GM18907 (cell line): ENCODE measurements around the gene LRMDA.
"Not testable (repeated sequence)": the region's sequence is repeated elsewhere in the genome, so short reads cannot be mapped to it uniquely, and the experiment has no call there.

Experiments used
- ATAC-seq: cut with Tn5 transposase; IDR thresholded peaks from one replicate; pipeline ENCODE4 v1.9.1; 2021; ENCODE audit warnings: mild to moderate bottlenecking, moderate library complexity; ENCODE audit not compliant: unreplicated experiment

The LRMDA gene

DNA sequence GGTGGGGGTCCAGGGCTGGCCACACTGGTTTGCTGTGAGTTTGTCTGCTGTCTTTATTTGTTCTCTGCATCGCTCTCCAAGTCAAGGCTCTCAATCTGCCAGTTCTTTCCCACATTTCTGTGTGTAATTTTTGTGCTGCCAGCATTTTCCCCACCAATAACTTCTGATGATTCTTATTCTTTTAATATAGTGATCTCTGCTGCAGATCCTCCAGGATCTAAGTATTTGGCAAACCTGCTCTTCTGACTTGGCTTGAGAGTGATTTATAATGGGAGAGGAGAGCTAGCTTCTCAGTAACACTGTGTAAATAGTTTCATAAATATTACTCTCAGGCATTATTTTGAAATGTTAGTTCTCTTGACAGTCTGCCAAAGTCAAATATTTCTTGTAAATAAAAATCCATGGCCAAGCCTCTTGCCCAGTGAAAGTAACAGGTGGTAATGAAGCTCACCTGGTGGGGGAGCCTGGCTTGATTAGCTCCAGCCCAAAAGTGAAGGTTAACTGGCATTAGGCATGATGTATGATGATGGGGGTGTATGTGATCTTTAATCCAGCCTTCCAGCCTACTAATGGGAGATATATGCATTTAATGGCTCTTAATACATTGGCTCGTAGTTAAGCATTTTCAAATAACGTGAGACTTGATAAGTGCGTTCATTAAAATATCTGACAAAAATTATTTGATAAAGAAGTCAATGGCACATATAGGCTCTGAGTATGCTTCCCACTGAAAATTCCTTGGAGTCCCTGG lies 1150.3 kb downstream of the LRMDA start:
- no peak for ATAC-seq

DNA sequence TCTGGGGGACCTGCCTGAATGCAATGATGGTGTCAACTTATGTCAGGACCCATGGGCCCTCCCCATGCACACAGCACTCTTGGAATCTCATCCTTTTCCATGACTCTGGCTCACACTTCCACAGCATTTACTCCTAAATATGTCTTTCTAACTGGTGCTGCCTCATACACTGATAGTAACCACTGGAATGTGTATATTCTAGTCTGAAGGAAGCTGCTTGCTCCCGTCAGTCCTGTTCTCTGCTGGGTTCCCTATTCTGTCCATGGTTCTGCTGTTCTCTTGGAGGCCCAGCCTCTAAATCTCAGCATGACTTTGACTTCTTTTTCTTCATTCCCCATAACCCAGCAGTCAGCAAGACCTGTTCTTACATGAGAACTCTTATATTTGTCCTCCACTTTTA lies 1151.1 kb downstream of the LRMDA start:
- no peak for ATAC-seq

DNA sequence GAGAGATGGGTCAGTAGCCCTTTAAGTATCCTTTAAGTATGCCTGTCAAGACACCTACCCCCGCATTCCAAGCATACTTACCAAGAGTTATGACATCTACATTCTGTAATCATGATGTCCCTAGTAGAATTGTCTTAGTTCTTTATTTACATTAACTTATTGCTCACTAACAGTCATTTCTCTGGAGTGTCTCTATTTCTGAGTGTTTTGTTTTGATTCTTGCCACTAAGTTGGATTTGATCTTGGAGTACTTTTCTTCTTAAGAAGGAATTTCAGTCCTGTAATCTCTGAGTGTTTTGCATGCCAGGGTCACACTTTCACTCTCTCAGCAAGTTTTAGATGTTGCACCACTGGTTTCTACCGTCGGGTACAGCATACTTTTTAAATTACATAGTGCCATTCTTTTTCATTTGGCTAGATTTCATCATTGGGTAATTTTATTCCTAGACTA lies 1152.3 kb downstream of the LRMDA start:
- ATAC-seq: no peak

DNA sequence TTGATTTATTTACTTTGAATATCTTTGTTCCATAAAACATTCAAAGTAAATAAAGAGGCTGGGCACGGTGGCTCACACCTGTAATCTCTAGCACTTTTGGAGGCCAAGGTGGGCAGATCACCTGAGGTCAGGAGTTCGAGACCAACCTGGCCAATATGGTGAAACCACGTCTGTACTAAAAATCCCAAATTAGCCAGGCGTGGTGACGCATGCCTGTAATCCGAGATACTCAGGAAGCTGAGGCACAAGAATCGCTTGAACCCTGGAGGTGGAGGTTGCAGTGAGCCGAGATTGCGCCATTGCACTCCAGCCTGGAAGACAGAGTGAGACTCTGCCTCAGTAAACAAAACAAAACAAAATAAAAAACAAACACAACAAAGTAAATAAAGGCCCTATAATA lies 1153.0 kb downstream of the LRMDA start:
- ATAC-seq: not testable (repeated sequence)
